Activated CD8-positive, alpha-beta memory T cell treated with anti-CD3 and anti-CD28 coated beads for 36 hours (primary cell): ENCODE results near the gene MAD1L1. TPM values are rescaled to one million over a fixed set of nuclear protein-coding genes. Genes with fewer than 3 reads are reported as not detected.

Experiments
- CTCF ChIA-PET: fragments of 350-600 bp; sonication (Branson Sonifier 250); formaldehyde crosslinking; loops from one replicate; lab custom pipeline; 2021; ENCODE audit warnings: antibody characterized with exemption; lab: Charles Lee
- POLR2A ChIA-PET: fragments of 350-600 bp; sonication (Branson Sonifier 250); formaldehyde crosslinking; loops from one replicate; lab custom pipeline; 2021; ENCODE audit warnings: antibody characterized with exemption; lab: Charles Lee
- total RNA-seq, 2 experiments: library from RNA; stranded (reverse); gene quantifications; one replicate each; pipeline ENCODE4 v1.2.3, GENCODE V29; 2021

Gene MAD1L1
- total RNA-seq, 2 experiments from 2014 or later, result 39.4 to 40.8 TPM

DNA sequence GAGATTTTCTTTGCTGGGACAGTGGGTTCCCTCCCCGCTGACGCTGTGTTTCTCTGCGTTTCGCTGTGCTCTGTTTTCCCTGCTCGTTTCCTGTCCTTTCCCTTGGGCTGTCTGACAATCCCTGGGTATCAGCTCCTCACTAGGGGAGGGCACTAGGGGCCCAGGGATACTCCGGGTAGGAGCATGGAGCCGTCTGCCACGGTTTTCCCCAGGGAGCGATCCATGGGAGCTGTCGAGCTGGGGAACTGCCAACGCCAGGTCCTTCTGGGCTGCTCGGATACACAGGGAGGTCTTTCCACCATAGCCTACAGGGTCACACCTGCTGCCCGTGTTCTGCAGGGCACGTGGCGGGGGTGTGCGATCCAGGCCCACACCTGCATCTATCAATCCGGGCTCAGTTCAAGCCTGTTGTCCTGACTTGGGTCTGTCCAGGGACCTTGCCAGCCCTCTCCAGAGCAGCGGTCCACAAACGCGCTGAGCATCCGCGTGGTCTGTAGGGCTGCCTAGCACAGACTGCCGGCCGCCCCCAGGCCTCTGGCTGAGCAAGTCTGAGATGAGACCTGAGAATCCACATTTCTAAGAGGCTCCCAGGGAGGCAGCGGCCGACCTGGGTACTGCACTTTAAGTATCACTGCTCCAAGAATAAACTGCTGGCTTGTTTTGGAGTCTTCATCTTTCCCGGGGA lies 299.5 kb downstream of the MAD1L1 start:
- ChIA-PET POLR2A (no interaction called here), CTCF (no interaction called here)

DNA sequence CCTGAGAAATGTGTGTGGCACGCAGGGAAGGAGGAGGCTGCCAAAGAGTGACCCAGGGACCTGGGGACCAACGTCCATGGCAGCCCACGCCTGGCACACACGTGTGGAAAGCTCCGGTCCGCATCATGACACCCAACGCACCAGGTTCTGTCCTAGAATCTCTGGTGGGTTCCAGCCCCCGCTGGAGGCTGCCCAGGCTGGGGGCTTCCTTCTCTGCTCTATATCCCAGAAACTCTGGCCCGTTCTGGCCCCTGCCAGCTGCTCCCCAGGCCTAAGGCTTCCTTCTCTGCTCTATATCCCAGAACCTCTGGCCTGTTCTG lies 300.8 kb downstream of the MAD1L1 start:
- POLR2A ChIA-PET, result interaction anchor here (0.7 kb wide), 1 partner anchor 185 kb away, joined by 4 read pairs; no protein-coding TSS in a partner anchor
- CTCF ChIA-PET, result no interaction called here

DNA sequence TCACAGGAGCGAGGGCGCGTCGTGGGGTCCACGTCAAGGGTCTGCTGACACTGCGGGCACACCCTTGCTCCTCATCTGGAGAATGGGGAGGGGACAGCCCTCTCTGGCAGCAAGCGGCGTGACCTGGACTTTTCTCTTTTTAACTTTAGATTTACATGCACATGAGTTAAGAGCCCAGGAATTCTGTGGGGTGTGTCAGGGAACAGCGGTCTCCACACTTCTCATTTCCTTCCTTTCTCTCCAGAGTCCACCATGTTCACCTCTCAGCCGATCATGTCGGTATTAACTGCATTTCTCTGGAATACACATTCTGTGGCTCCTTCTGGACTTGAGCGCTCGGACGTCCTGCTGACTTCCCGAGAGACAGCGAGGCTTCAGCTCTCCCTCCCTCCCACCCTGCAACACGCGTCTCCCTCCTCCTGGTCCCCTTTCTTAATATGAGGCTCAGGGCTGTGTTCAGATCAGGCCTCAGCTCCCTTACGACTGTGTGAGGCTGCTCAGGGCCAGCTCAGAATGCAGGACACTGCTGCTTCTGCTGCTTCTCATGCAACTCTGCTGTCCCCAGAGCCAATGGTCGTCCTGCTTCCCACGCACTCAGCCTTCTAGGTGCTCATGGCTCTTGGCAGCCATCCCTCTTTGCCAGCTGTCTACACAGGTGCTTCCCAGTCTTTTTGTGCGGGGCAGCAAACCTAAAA lies 301.3 kb downstream of the MAD1L1 start:
- POLR2A ChIA-PET, result interaction anchor here (0.7 kb wide), 1 partner anchor 185 kb away, joined by 4 read pairs; no protein-coding TSS in a partner anchor
- CTCF ChIA-PET, result no interaction called here

DNA sequence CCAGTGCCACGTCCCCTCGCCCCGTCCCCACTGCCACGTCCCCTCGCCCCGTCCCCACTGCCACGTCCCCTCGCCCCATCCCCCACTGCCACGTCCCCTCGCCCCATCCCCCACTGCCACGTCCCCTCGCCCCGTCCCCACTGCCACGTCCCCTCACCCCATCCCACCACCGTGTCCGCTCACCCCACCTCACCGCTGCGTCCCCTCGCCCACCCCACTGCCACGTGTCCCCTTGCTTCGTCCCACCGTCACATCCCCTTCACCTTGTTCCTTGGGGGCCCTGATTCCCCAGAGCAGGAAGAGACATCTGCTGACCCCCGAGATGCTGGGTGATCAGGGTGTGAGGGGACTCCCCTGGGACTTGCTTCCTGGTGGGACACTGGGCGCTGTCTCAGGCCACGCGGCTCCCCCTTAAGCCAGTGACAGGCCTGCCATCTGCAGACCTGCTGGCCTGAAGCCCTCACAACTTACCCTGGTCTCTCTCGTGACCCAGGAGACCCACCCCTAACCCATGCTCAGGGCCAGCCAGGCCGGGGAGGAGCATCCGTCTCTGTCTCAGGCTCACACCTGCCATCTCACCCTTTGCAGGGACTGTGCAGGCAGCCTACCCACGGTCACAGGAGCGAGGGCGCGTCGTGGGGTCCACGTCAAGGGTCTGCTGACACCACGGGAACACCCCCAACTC lies 302.2 kb downstream of the MAD1L1 start:
- ChIA-PET POLR2A (no interaction called here), CTCF (no interaction called here)

DNA sequence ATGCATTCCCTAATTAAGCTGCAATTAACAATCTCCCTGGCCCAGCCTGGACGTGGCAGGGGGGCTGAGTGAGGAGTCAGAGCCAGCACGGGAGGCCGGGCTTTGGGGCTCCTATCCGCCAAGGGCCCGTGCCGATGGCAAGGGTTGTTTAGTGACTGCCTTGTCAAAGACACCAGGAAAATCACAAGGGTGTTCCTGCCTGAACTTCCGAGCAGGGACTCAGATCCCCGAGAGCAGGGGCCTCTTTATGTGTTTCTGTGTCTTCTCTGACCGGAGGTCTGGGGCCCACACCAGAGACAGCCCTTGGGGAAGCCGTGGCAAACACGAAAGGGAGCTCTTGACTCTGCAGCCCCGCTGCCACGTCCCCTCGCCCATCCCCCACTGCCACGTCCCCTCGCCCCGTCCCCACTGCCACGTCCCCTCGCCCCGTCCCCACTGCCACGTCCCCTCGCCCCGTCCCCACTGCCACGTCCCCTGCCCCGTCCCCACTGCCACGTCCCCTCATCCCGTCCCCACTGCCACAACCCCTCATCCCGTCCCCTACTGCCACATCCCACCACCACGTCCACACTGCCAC lies 303.3 kb downstream of the MAD1L1 start:
- CTCF ChIA-PET, result interaction anchor here (2.3 kb wide), 1 partner anchor 11 kb away, joined by 5 read pairs; no protein-coding TSS in a partner anchor
- POLR2A ChIA-PET, result interaction anchor here (0.5 kb wide), 1 partner anchor 107 kb away, joined by 5 read pairs; no protein-coding TSS in a partner anchor

DNA sequence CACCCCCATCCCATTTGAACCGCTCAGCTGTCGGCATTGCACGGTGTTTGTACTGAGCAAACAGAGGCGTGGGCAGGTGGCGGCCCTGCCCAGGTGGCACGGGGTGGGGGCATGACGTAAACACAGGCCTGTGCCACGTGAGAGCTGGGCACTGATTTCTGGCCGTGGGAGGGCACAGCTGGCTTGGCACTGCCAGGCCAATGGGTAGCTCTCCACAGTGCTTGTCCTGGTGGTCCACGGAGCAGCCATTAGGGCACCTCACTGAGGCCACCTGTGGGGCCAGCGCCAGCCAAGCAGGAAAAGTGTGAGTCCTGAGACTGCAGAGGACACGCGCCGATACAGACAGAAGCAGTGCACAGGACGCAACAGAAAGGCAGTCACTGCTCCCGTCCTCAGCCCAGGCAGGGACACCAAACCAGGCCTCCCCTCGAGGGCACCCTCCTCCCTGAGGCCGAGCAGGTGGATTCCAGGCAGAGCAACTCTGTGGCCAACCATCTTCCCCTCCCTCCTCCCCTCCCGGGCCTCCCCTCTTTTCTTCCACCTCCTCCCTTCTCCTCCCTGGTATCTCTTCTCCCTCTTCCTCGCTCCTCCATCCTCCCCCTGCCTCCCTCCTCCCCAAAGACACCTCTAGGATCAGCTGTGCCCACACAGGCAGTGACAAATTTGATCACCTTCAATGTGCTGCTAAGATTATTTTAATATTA lies 303.9 kb downstream of the MAD1L1 start:
- ChIA-PET CTCF (interaction anchor here (2.3 kb wide), 1 partner anchor 11 kb away, joined by 5 read pairs; no protein-coding TSS in a partner anchor), POLR2A (interaction anchor here (0.5 kb wide), 1 partner anchor 106 kb away, joined by 5 read pairs; no protein-coding TSS in a partner anchor)

DNA sequence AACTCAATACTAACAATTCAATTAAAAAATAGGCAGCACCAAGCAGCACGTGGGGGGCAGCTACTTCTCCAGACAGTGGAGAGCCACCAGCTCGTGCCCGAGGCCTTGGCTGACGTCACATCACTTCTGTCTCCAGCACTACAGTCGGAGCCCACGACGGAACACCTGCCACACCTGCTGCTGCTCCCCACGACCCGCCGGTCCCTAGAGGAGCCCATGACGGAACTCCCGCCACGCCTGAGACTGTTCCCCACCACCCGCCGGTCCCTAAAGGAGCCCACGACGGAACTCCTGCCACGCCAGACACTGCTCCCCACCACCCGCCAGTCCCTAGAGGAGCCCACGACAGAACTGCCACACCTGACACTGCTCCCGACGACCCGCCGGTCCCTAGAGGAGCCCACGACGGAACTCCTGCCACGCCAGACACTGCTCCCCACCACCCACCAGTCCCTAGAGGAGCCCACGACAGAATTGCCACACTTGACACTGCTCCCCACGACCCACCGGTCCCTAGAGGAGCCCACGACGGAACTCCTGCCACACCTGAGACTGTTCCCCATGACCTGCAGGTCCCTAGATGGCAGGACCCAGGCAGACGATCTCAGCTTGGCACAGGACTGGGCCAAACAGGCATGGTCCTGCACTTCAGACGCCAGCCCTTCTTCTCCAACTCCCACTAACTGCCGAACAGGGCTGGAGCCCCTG lies 304.7 kb downstream of the MAD1L1 start:
- ChIA-PET POLR2A (no interaction called here), CTCF (interaction anchor here (2.3 kb wide), 1 partner anchor 12 kb away, joined by 5 read pairs; no protein-coding TSS in a partner anchor)

DNA sequence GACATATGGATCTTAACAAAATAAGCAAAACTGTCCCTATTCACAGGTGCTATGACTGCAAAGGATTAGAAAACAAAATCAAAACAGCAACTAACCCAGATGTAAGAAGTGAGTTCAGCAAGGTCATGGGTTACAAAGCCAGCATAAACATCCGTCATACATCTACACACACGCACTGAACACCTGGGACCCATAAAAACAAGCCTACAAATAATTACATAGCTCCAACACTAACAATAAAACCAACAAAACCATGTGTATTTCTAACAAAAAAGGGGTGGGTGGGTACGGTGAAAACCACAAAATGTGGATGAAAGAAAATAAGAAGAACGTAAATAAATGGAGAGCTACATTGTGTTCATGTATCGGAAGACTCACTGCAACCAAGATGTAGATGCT lies 305.8 kb downstream of the MAD1L1 start:
- POLR2A ChIA-PET, result no interaction called here
- CTCF ChIA-PET, result no interaction called here

DNA sequence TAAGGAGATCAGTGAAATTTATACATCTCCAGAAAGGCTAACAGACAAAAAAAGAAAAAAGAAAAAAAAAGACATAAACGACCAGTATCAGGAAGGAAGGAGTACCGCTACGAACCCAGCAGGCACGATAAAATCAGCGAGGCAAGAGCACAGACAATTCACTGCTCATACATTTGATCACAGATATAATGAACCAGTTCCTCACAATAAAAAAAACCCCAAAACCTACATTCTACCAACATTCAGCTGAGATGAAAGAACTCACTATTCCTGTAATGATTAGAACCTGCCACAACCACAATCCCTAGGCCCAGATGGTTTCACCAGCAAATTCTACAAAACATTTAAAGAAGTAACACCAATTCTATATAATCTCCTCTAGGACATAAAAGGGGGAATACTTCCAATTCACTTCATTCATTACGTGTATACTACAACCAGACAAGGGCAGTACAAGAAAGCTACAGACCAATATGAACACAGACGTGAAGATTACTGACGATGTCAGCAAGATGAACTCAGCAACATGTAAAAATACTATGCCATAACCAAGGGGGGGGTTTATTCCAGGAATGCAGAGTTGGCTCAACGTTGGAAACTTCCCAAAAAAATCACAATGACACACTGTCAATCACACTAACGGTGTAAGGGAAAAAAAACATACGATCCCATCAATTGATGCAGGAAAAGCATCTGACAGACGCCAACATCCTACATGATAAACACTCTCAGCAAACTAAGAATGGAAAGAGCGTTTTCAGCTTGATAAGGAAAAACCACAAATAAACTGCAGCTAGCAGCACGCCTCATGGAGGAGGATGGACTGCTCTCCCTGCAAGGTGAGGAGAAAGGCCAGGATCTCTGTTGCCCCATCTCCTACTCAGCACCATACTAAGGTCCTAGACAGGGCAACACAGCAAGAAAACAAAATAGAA lies 306.5 kb downstream of the MAD1L1 start:
- POLR2A ChIA-PET, result no interaction called here
- CTCF ChIA-PET, result no interaction called here

DNA sequence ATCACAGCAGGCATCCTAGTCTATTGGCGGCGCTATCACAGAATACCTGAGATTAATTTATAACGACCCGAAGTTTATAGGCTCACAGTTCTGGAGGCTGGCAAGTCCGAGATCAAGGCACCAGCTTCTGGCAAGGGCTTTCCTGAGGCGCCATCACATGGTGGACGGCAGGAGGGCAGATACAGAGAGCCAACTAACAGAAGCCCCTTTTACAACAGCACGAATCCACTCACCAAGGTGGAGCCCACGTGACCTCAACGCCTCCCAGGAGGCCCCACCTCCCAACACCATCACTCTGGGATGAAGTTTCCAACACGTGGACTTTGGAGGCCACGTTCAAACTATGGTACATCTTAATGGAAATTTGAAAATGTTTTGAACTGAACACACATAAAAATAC lies 307.4 kb downstream of the MAD1L1 start:
- ChIA-PET CTCF (no interaction called here), POLR2A (no interaction called here)

DNA sequence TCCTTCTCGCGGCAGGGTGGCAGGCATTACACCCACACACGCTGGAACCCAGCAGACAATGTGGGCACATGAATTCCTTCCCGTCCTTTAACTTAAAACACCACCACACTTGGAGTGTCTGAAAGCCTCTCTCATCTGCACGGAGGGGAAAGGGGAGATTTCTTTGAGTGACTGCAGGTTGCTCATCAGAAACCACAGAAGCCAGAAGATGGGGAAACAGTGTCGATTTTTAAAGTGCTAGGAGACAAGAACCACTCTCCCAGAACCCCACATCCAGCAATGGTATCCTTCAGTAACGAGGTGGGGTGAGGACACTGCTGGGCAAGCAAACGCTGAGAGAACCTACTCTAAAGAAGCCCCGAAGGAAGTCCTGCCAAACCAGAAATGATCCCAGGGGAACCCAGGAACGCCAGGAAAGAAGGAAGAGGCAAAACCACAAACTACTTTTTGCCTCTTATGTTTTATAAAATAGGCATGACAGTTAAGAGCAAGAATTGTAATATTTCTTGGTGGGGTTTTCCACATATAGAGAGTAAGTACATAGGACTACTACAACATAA lies 308.4 kb downstream of the MAD1L1 start:
- CTCF ChIA-PET, result no interaction called here
- POLR2A ChIA-PET, result no interaction called here

DNA sequence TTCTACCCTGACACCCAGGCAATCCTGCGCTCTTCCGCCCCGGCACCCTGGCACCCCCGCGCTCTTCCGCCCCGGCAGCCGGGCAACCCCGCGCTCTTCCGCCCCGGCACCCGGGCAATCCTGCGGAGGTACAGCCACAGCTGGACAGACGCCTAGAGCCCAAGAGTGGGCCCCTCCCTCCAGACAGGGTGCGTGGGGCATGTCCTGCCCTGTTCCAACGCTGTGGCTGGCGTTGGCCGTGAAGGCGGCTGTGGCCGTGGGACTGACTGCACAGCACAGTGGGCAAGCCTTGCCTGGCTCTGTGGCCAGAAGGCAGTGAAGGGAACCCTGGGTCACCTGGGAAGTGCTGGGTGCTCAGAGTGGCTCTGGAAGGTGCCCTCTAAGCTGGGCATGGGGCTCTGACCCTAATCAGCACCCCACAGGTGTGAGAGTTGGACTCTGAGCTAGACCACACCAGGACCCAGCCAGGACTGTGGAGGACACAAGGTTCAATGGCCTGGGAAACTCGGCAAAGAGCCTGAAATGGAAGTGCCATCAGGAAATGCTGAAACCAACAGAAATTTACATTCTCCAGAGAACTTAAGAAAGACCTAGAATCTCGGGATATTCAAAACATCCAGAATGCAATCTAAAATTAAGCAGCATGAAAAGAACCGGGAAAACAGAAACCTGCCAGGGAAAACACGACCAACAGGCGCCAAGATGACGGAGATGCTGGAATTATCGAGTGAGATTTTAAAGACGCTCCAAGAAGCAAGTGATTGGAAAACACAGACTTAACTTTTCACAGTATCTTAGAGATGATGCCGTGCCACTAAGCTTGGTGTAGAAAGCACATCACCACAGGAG lies 309.1 kb downstream of the MAD1L1 start:
- POLR2A ChIA-PET, result interaction anchor here (1.4 kb wide), 1 partner anchor 16 kb away, joined by 4 read pairs; no protein-coding TSS in a partner anchor
- CTCF ChIA-PET, result no interaction called here

DNA sequence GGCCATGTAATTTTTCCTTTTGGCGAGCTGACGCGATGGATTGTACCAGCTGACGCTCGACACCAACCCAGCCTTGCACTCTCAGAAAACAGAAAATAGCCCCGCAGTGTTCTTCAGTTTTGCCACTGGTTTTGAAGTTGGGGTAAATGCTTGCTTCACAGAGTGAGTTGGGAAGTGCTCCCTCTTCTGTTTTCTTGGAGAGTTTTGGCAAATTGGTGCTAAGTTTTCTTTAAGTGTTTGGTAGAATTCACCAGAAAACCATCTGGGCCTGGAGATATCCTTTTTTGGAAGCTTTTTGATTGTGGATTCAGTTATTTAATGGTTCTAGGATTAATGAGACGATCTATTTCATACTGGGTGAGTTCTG lies 309.9 kb downstream of the MAD1L1 start:
- CTCF ChIA-PET, result interaction anchor here (1.4 kb wide), 1 partner anchor 17 kb away, joined by 5 read pairs; no protein-coding TSS in a partner anchor
- POLR2A ChIA-PET, result interaction anchor here (1.4 kb wide), 1 partner anchor 16 kb away, joined by 4 read pairs; no protein-coding TSS in a partner anchor

DNA sequence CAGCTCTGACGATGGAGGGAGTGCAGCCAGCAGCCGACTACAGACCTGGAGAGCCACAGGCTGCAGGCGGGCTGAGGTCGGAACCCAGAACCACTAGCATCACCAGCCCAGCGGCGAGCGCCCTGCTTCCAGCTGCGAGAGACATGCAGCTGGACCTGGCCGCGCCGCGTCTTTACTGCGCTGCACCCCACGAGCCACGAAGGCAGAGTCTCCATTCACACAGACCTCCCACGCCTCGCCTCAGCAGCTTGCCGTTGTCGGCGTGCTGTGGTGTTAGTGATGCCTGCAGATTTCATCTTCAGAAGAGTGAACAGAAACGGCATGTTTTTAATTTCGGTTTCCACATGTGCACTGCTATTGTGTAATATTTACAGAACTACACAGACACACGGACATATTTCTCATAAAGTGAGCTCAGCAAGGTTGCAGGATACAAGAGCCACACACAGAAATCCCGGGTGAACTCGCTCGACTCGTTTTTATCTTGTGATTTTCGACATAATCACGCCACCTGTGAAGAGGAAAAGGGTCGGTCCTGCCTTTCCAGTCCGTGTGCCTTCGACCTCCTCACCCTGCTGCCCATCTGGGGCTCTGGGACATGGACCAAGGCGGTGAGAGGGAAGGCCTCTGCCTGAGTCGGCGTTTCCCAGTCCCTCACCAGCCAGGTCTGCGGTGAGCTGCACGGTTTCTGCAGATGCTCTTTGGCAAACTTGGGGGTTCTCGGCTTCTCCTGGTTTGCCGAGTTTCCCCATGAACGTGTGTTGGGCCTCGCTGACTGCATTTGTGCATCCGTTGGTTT lies 310.5 kb downstream of the MAD1L1 start:
- CTCF ChIA-PET, result interaction anchor here (1.4 kb wide), 1 partner anchor 17 kb away, joined by 5 read pairs; no protein-coding TSS in a partner anchor

DNA sequence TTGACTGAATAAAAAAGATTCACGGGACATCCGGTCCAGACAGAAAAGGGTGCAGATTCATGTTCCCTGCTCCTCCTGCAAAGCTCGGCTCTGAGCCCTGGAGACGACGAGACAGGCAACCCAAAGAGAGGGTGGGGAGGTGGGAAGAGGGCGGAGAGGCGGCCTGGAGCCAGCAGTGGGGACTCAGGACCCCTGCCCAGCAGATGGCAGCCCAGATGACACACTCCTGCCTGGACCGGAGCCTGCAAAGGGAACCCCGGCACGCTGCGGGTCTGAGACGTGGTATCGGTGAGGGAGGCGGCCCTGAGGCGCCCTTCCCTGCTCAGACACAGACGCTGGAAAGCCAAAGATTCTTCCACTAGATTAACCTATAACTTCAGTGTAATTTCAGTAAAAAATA lies 311.9 kb downstream of the MAD1L1 start:
- CTCF ChIA-PET, result interaction anchor here (0.7 kb wide), 1 partner anchor 22 kb away, joined by 3 read pairs; no protein-coding TSS in a partner anchor
- POLR2A ChIA-PET, result no interaction called here

More for the DNA sequence above, 310.5 kb downstream of the MAD1L1 start:
- POLR2A ChIA-PET, result interaction anchor here (1.4 kb wide), 1 partner anchor 17 kb away, joined by 4 read pairs; no protein-coding TSS in a partner anchor
